Activated CD4-positive, CD25-positive, alpha-beta regulatory T cell (primary cell): ENCODE measurements around the gene MGAT4A.
"Not testable (repeated sequence)": the region's sequence is repeated elsewhere in the genome, so short reads cannot be mapped to it uniquely, and the experiment has no call there.

Source experiments
- DNase-seq, 4 experiments: peaks; one replicate each; lab custom pipeline; 2025; lab: John Stamatoyannopoulos, UW

Gene MGAT4A

GRCh38 chr2:98607104-98607503, 123.8 kb downstream of the MGAT4A start:
- no peak for DNase-seq

DNA sequence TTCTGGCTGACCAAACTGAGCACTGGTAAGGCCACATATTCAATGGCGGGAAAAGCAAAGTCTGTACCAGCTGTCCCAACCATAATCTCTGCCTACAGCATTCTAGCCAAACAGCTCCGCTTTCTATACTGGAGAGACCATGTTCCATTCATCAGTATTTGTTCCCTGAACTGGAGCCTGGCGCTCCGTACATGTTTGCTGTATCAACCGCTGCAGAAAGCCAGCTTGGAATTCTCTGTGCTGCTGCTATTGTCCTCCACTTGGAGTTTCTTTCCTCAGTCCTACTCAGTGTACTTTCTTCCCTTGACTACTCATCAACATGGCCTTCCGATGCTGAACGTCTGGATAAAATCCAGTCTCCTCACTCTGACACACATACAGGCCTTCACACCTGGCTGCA, 124.5 kb downstream of the MGAT4A start:
- no peak for DNase-seq

- no peak for DNase-seq
Observed at GRCh38 chr2:98605076-98605475, 125.9 kb downstream of the MGAT4A start.

DNA sequence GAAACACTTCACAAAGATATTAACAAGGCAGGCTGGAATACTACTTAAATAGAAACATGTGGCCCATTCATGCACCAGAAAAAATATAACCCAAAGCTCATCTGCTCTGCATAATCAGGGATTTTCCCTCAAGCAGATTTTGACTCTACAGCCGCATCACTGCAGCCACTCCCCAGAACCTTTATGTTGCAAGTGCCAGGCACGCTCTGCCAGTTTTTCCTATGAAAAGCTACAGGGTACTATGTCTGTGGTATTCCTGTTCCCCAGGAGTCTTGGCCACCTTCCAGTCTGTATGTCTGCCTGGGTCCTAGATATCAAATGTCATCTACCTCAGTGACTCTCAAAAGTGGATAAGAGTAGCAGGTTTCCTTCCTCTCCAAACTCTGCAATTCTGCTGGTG, 126.4 kb downstream of the MGAT4A start:
- DNase-seq: no peak

DNA sequence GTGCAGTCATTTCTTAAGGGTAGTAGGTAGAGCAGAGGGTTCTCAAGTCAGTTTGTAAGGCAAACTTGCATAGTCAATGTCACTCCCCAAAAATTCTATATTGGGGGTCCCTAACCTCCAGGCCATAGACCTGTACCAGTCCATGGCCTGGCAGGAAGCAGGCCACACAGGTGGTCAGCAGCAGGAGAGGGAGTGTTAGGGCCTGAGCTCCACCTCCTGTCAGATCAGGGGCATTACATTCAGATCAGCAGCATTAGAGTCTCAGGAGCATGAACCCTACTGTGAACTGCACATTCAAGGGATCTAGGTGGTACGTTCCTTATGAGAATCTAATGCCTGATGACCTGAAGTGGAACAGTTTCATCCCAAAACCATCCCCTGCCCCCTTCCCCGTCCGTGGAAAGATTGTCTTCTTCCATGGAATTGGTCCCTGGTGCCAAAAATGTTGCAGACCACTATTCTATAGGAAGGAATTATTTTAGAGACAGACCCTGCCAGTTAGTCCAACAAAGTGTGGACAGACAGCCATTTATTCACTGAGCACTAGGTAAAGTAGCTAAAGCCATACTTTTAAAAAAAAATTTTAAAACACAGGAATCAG, 129.3 kb downstream of the MGAT4A start:
- DNase-seq: no peak

- no peak for DNase-seq
Observed at GRCh38 chr2:98598781-98599428, 132.0 kb downstream of the MGAT4A start.

DNA sequence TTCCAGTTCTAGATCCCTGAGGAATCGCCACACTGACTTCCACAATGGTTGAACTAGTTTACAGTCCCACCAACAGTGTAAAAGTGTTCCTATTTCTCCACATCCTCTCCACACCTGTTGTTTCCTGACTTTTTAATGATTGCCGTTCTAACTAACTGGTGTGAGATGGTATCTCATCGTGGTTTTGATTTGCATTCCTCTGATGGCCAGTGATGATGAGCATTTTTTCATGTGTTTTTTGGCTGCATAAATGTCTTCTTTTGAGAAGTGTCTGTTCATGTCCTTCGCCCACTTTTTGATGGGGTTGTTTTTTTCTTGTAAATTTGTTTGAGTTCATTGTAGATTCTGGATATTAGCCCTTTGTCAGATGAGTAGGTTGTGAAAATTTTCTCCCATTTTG, 136.3 kb downstream of the MGAT4A start:
- DNase-seq: not testable (repeated sequence)

- no peak for DNase-seq
Observed at GRCh38 chr2:98592565-98592964, 138.4 kb downstream of the MGAT4A start.

GRCh38 chr2:98589489-98589888, 141.4 kb downstream of the MGAT4A start:
- DNase-seq: no peak

DNA sequence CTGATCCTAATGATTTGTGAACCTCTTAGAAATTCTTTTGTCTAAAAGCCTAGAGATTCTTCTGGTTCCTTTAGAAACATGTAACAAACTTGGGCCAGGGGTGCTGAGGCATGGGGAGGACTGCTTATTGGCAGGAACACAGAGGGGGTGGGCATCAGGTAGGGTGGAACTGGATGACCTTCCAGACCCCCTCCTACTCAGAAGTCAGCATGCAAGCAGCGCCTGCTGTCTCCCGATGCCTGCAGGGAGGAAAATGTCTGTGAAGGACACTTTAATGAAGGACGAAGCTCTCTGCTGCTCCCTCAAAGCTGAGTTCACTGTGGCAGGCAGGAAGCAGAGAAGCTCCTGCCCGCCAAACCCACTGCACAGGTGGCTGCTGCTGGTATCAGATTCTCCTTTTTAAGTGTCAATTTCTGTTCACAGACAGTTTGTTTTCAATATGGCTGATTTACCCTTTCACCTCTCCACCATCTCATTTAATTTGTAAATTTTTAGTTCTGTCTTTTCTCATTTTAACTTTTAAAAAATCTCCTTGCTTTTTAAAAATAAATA, 142.0 kb downstream of the MGAT4A start:
- DNase-seq: no peak

DNA sequence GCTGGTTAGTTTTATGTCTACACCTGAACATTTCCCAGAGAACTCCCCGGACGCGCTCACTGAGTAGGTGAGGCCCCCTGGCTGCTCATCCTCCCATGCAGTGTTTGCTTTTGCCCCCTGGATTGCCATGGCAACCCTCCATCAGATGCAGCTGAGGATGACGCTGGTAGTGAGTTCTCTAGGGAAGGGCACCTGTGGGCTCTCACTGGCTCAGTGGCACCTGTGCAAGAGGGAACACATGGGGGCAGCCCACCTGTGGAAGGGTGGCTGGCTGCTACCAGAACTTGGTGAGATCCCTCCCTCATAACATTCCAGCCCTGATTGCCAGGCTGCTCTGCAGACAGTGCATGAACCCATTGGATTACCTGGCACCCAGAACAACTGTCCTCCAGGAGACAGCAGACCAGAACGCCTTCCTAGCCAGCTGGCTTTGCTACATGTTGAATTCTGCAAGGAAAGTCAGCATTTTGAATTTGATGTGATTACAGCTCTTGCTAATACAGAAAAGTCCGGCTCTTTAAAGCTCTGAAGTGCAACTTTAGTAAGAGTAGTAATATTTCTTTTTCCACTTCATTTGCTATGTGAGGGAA, 144.3 kb downstream of the MGAT4A start:
- no peak for DNase-seq

DNA sequence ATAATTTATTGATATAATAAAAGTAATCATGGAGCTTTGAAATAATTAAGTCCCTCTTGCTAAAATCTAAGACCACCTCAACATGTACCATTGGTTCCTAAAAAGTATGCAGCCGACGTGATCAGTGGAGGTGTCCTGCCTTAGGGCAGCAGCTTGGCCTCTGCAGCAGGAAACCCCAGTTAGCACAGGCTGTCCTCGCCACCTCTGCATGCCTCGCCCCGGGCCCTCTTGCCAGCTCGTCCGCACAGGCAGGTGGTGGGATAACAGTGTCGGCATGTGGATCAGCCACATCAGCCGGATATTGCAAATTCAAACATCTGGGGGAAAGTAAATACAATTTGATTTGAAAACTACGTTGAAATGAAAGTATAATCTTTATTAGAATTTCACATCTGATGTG, 145.5 kb downstream of the MGAT4A start:
- no peak for DNase-seq

DNA sequence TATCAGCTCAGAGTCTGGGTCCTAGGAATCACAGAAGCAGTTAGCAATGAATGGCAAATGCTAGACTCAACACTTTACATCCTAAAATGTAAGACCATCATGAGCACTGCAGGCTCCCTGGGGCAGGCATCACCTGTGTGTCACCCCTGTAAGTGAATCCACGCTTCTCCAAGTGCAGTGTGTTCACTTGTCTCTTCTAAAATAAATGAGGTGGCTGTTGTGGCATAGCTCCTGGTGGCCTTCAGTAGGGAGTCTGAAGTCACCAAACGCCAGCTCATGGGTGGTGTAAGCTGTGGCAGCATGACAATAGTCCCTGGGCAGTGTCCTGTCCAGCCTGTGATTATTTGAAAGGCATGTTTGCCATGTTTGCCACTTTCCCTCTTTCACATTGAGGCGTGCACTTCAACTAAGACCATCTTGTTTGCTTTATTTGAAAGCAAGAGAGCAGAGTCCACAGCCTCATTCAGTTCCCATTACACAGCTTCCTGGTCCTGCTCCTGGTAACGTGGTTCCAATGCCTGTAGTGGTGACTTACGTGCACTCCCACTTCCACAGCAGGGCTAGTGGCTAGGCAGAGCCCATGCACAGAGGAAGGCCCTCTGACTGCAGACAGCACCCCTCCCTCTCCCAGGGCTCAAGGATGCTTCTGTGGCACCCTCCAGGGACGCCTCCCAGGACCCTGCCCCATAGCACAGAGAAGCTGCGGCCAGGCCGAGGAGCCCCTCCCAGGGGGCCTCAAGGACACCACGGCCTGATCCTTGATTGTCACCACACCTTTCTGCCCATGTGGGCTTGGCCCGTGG, 146.9 kb downstream of the MGAT4A start:
- DNase-seq: no peak

DNA sequence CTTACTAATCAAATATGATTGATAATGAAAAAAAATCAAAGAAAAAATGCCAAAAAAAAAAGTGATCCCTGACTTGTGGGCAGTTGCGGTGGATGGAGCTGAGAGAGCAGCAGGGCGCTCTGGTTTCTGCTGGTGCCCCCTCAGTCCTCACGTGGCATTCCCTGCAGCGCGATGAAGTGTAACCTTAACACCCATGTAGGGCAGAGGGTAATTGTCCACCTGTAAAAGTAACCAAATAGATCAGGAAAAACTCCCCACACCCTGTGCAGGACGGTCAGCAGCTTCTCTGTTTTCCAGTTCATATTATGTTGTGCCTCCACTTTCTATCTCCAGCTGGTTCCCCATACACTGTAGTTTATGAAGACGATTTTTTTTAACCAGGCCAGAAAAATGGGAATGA, 147.7 kb downstream of the MGAT4A start:
- DNase-seq: no peak

- no peak for DNase-seq
Observed at GRCh38 chr2:98582523-98582922, 148.4 kb downstream of the MGAT4A start.

- no peak for DNase-seq
Observed at GRCh38 chr2:98580656-98581284, 150.2 kb downstream of the MGAT4A start.

- DNase-seq: no peak
Observed at GRCh38 chr2:98579926-98580325, 151.0 kb downstream of the MGAT4A start.

DNA sequence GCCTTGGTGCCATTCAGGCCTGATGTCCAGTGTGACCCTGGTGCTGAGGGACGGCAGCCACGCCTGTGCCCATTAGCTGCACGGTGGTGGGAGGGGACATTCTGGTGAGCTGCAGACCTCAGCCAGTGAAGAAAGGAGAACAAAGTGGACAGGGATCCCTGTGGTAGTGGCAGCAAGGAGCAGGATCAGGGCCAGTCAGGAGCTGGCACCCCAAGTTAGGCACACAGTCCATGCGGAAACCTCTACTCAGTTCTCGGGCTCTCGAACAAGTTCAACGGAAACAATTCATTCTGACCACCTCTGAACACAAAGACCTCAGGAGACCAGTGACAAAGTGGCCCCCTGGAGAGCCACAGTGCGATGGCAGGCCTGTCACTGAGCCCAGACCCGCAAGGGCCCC, 152.7 kb downstream of the MGAT4A start:
- no peak for DNase-seq

DNA sequence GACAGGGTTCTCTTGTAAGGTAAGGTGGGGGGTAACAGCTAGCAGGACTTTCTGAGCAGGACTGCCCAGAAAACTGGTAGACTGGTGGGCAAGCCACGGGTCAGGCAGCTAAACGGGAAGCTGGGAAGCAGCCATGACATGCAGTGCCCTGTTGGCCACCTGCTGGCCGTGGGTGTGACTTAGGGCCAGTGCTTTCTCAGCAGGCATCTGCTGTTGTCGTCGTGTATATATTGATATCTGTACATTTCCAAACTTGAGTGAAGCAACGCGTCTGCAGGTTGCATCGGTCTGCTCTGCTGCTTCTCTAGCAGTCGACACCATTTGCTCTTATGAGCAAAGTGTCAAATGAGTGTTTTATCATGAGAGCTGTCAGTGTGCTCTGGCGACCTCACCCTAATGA, 153.6 kb downstream of the MGAT4A start:
- DNase-seq: no peak

GRCh38 chr2:98576666-98577312, 154.1 kb downstream of the MGAT4A start:
- no peak for DNase-seq

DNA sequence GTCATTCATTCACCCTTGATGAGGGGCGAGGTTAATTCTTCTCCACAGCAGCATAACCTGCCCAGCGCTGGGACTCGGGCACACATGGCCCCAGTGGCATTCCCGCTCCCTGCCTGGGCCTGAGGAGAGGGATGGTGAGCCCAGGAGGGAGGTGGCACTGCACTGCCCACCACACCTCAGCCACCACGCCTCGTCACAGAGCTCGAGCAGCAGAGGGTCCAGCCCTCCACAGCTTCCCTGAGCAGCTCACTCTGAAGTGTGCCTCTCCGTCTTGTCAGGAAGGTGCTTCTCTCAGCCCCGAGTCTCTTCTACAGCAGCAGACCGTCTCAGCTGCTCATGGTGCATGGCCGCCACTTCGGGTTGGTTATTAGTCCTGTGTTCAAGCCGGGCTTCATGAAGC, 157.5 kb downstream of the MGAT4A start:
- no peak for DNase-seq

- no peak for DNase-seq
Observed at GRCh38 chr2:98572676-98573075, 158.3 kb downstream of the MGAT4A start.
